Activated CD8-positive, alpha-beta memory T cell treated with anti-CD3 and anti-CD28 coated beads, Interleukin-2, amount 10 ng/mL, durations not matched to agents 7 days and 5 days (primary cell): ENCODE data around the gene IL13. TPM values are rescaled to one million over a fixed set of nuclear protein-coding genes. Genes with fewer than 3 reads are reported as not detected.
A peak's percentile ranks its signal among the peaks of the same experiment; 100 is the strongest.
"Not testable (repeated sequence)": the region's sequence is repeated elsewhere in the genome, so short reads cannot be mapped to it uniquely, and the experiment has no call there.

Source experiments
- ATAC-seq: fragments of 150-1000 bp; cut with Tn5 transposase; one replicate; pipeline ENCODE4 v1.10.0; 2021; ENCODE audit warnings: moderate library complexity
- CTCF ChIA-PET: fragments of 350-600 bp; sonication (Branson Sonifier 250); formaldehyde crosslinking; loops from one replicate; lab custom pipeline; 2021; ENCODE audit warnings: antibody characterized with exemption; lab: Charles Lee
- DNase-seq: peaks from one replicate; pipeline ENCODE4 v3.0.0-alpha.2; 2020
- H3K27ac Mint-ChIP-seq: one replicate; pipeline ENCODE4 v1.8.0; 2021; ENCODE audit warnings: mild to moderate bottlenecking, mixed read lengths
- H3K27me3 Mint-ChIP-seq: one replicate; pipeline ENCODE4 v1.8.0; 2021; ENCODE audit warnings: mixed read lengths
- H3K36me3 Mint-ChIP-seq: one replicate; pipeline ENCODE4 v1.8.0; 2021; ENCODE audit warnings: mild to moderate bottlenecking, mixed read lengths
- H3K4me1 Mint-ChIP-seq: one replicate; pipeline ENCODE4 v1.8.0; 2021; ENCODE audit warnings: mixed read lengths
- H3K4me3 Mint-ChIP-seq: one replicate; pipeline ENCODE4 v1.8.0; 2021; ENCODE audit warnings: mild to moderate bottlenecking, moderate library complexity, mixed read lengths
- H3K9me3 Mint-ChIP-seq: one replicate; pipeline ENCODE4 v1.8.0; 2022; ENCODE audit warnings: low read depth, mixed read lengths
- total RNA-seq, 2 experiments: library from RNA; stranded (reverse); gene quantifications; one replicate each; pipeline ENCODE4 v1.2.3, GENCODE V29; 2021

IL13 gene
- 100 to 1,000 TPM in 1 of 2 experiments, 1 to 10 TPM in 1; 4.8 to 119 TPM for total RNA-seq

- H3K9me3 Mint-ChIP-seq = no peaks in the 10 kb centered on the region
- peaks cover 50% of the 10 kb centered on the region for H3K4me1 Mint-ChIP-seq
- H3K4me3 Mint-ChIP-seq = peak within 1 kb of the TSS; percentile 39
- CTCF ChIA-PET = interaction anchor here (0.9 to 1.5 kb wide), 3 partner anchors 60 to 162 kb away, joined by 3 to 4 read pairs (median 3); no protein-coding TSS in a partner anchor
- peaks cover 15% of the 10 kb centered on the region for H3K27me3 Mint-ChIP-seq
- peak within 1 kb of the TSS; percentile 69 for H3K27ac Mint-ChIP-seq
- ATAC-seq (no peak), DNase-seq (no peak)
- H3K36me3 Mint-ChIP-seq = no peaks in the 10 kb centered on the region
These were observed at the start of gene IL13 for GRCh38 chr5:132657676-132658380. IL13 (plus strand) TSS chr5:132658173; CDS start chr5:132658187, 14 bp downstream.

- no peak overlapping the region for H3K27ac Mint-ChIP-seq
- CTCF ChIA-PET = no interaction called here
- DNase-seq (no peak), ATAC-seq (no peak)
- no peak overlapping the region for H3K4me3 Mint-ChIP-seq
- H3K36me3 Mint-ChIP-seq = peaks cover 54% of the 10 kb centered on the region
- H3K4me1 Mint-ChIP-seq = peaks cover 2% of the 10 kb centered on the region
- no peaks in the 10 kb centered on the region for H3K27me3 Mint-ChIP-seq
- no peaks in the 10 kb centered on the region for H3K9me3 Mint-ChIP-seq
These were observed 46.0 kb upstream of the IL13 start for GRCh38 chr5:132611965-132612364.

GRCh38 chr5:132612846-132613245 is 45.1 kb upstream of the IL13 start:
- H3K36me3 Mint-ChIP-seq = peaks cover 61% of the 10 kb centered on the region

GRCh38 chr5:132621699-132622098 is 36.3 kb upstream of the IL13 start:
- no peaks in the 10 kb centered on the region for H3K9me3 Mint-ChIP-seq

More at GRCh38 chr5:132612846-132613245, 45.1 kb upstream of the IL13 start:
- Mint-ChIP-seq H3K4me1 (no peaks in the 10 kb centered on the region), H3K27me3 (no peaks in the 10 kb centered on the region), H3K4me3 (no peak overlapping the region), H3K27ac (no peak overlapping the region), H3K9me3 (no peaks in the 10 kb centered on the region)
- CTCF ChIA-PET = interaction anchor here (0.6 kb wide), 1 partner anchor 120 kb away, joined by 3 read pairs; no protein-coding TSS in a partner anchor
- no peak for ATAC-seq
- DNase-seq = no peak

GRCh38 chr5:132622608-132623007 is 35.4 kb upstream of the IL13 start:
- H3K4me1 Mint-ChIP-seq = peaks cover 19% of the 10 kb centered on the region
- H3K36me3 Mint-ChIP-seq = peaks cover 63% of the 10 kb centered on the region
- CTCF ChIA-PET = interaction anchor here (1.5 kb wide), 1 partner anchor 16 kb away, joined by 4 read pairs; no protein-coding TSS in a partner anchor
- H3K27me3 Mint-ChIP-seq = no peaks in the 10 kb centered on the region
- no peaks in the 10 kb centered on the region for H3K9me3 Mint-ChIP-seq
- ATAC-seq (no peak), DNase-seq (no peak)
- no peak overlapping the region for H3K4me3 Mint-ChIP-seq
- H3K27ac Mint-ChIP-seq = no peak overlapping the region

More at GRCh38 chr5:132621699-132622098, 36.3 kb upstream of the IL13 start:
- Mint-ChIP-seq H3K27me3 (no peaks in the 10 kb centered on the region), H3K4me3 (no peak overlapping the region), H3K4me1 (peaks cover 15% of the 10 kb centered on the region), H3K36me3 (peaks cover 66% of the 10 kb centered on the region), H3K27ac (no peak overlapping the region)
- CTCF ChIA-PET = interaction anchor here (0.9 kb wide), 2 partner anchors 12 to 14 kb away, joined by 3 read pairs; no protein-coding TSS in a partner anchor
- DNase-seq (no peak), ATAC-seq (no peak)

- H3K4me3 Mint-ChIP-seq = no peak overlapping the region
- H3K9me3 Mint-ChIP-seq = no peaks in the 10 kb centered on the region
- H3K27me3 Mint-ChIP-seq = no peaks in the 10 kb centered on the region
- DNase-seq (no peak), ATAC-seq (no peak)
- CTCF ChIA-PET = interaction anchor here (2.3 kb wide), 1 partner anchor 101 kb away, joined by 8 read pairs; no protein-coding TSS in a partner anchor
- H3K36me3 Mint-ChIP-seq = peaks cover 62% of the 10 kb centered on the region
- H3K27ac Mint-ChIP-seq = peak overlapping the region; percentile 72
- peaks cover 59% of the 10 kb centered on the region for H3K4me1 Mint-ChIP-seq
These were observed 30.5 kb upstream of the IL13 start for GRCh38 chr5:132627470-132627869.

GRCh38 chr5:132628814-132629213 is 29.2 kb upstream of the IL13 start:
- Mint-ChIP-seq H3K36me3 (peaks cover 59% of the 10 kb centered on the region), H3K4me3 (peak overlapping the region; percentile 22), H3K27ac (peak overlapping the region; percentile 92), H3K9me3 (no peaks in the 10 kb centered on the region), H3K4me1 (peaks cover 52% of the 10 kb centered on the region), H3K27me3 (no peaks in the 10 kb centered on the region)
- CTCF ChIA-PET = interaction anchor here (1.1 to 2.8 kb wide), 3 partner anchors 10 to 102 kb away, joined by 3 to 10 read pairs (median 8); no protein-coding TSS in a partner anchor
- ATAC-seq (no peak), DNase-seq (no peak)

- DNase-seq (no peak), ATAC-seq (peak; percentile 72)
- Mint-ChIP-seq H3K4me3 (peak overlapping the region; percentile 22), H3K27me3 (no peaks in the 10 kb centered on the region), H3K27ac (peak overlapping the region; percentile 92), H3K4me1 (peaks cover 51% of the 10 kb centered on the region), H3K9me3 (no peaks in the 10 kb centered on the region), H3K36me3 (peaks cover 60% of the 10 kb centered on the region)
- CTCF ChIA-PET = interaction anchor here (0.9 to 2.8 kb wide), 7 partner anchors 10 to 200 kb away, joined by 3 to 10 read pairs (median 6); no protein-coding TSS in a partner anchor
These were observed 28.6 kb upstream of the IL13 start for GRCh38 chr5:132629230-132629944.

- not testable (repeated sequence) for H3K27ac Mint-ChIP-seq, DNase-seq, H3K4me3 Mint-ChIP-seq, ATAC-seq, H3K27me3 Mint-ChIP-seq, H3K9me3 Mint-ChIP-seq
- CTCF ChIA-PET = interaction anchor here (1.0 to 1.9 kb wide), 5 partner anchors 8 to 107 kb away, joined by 3 to 4 read pairs (median 4); no protein-coding TSS in a partner anchor
- peaks cover 65% of the 10 kb centered on the region for H3K36me3 Mint-ChIP-seq
- H3K4me1 Mint-ChIP-seq = peaks cover 77% of the 10 kb centered on the region
These were observed 24.4 kb upstream of the IL13 start for GRCh38 chr5:132633587-132633986.

- peak; percentile 86 for ATAC-seq
- H3K4me3 Mint-ChIP-seq = peak overlapping the region; percentile 9
These were observed 22.1 kb upstream of the IL13 start for GRCh38 chr5:132635873-132636272.

GRCh38 chr5:132637241-132637640 is 20.7 kb upstream of the IL13 start:
- Mint-ChIP-seq H3K4me3 (no peak overlapping the region), H3K9me3 (no peaks in the 10 kb centered on the region), H3K27me3 (no peaks in the 10 kb centered on the region), H3K4me1 (peaks cover 82% of the 10 kb centered on the region), H3K36me3 (peaks cover 50% of the 10 kb centered on the region), H3K27ac (peak overlapping the region; percentile 76)
- ATAC-seq = no peak
- no peak for DNase-seq
- CTCF ChIA-PET = interaction anchor here (0.7 to 1.0 kb wide), 4 partner anchors 12 to 109 kb away, joined by 3 to 4 read pairs (median 3); no protein-coding TSS in a partner anchor

More at GRCh38 chr5:132635873-132636272, 22.1 kb upstream of the IL13 start:
- H3K27me3 Mint-ChIP-seq = no peaks in the 10 kb centered on the region
- no peaks in the 10 kb centered on the region for H3K9me3 Mint-ChIP-seq
- DNase-seq = no peak
- peaks cover 78% of the 10 kb centered on the region for H3K4me1 Mint-ChIP-seq
- peaks cover 57% of the 10 kb centered on the region for H3K36me3 Mint-ChIP-seq
- CTCF ChIA-PET = interaction anchor here (1.0 to 1.4 kb wide), 2 partner anchors 14 to 130 kb away, joined by 3 read pairs; no protein-coding TSS in a partner anchor
- peak overlapping the region; percentile 88 for H3K27ac Mint-ChIP-seq

GRCh38 chr5:132639706-132640130 is 18.3 kb upstream of the IL13 start:
- Mint-ChIP-seq H3K4me3 (peak overlapping the region; percentile 16), H3K4me1 (peaks cover 89% of the 10 kb centered on the region), H3K9me3 (no peaks in the 10 kb centered on the region), H3K36me3 (peaks cover 51% of the 10 kb centered on the region), H3K27me3 (no peaks in the 10 kb centered on the region), H3K27ac (peak overlapping the region; percentile 86)
- peak; percentile 81 for DNase-seq
- peak; percentile 54 for ATAC-seq
- CTCF ChIA-PET = interaction anchor here (1.1 to 4.7 kb wide), 6 partner anchors 9 to 180 kb away, joined by 3 to 16 read pairs (median 9); partner anchors contain the start of gene KIF3A
